ENCODE results near the gene SMAD4.
A peak's percentile ranks its signal among the peaks of the same experiment; 100 is the strongest.

SMAD4 gene

DNA sequence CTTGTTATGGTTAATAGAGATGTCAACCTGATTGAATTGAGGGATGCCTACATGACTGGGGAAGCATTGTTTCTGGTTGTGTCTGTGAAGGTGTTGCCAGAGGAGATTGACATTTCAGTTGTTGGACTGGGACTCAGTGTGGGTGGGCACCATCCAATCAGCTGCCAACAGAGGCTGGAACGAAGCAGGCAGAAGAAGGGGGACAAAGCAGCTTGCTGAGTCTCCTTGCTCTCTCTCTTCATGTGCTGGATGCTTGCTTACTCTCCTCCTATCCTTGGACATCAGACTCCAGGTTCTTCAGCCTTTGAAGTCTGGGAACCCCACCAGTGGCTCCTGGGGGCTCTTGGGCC lies 22.2 kb upstream of the SMAD4 start:
- Histone ChIP-seq H3K4me3 (ENCODE audit: insufficient read depth in 1 of 2, low read depth in 1 of 2, low read length in 2 of 2) (no peak overlapping the region), H3K14ac (ENCODE audit: low read length in 2 of 2) (no peak overlapping the region), H3K9ac (ENCODE audit: low read length) (no peak overlapping the region), H3K4ac (ENCODE audit: low read depth in 1 of 2, low read length in 2 of 2) (no peak overlapping the region), H4K8ac (ENCODE audit: low read length) (no peak overlapping the region), H3K36me3 (ENCODE audit: control insufficient read depth in 1 of 2, insufficient read depth in 2 of 2, low read depth in 1 of 2, low read length in 2 of 2) (no peaks in the 10 kb centered on the region), H3K4me1 (ENCODE audit: control insufficient read depth, insufficient read depth, low read depth, low read length) (no peaks in the 10 kb centered on the region), H2BK5ac (ENCODE audit: low read depth, low read length, poor library complexity, severe bottlenecking) (no peak overlapping the region), H3K9me3 (ENCODE audit: control insufficient read depth, low read length) (no peaks in the 10 kb centered on the region), H3K4me2 (ENCODE audit: low read length, poor library complexity, severe bottlenecking) (no peak overlapping the region), H2BK15ac (ENCODE audit: low read depth, poor library complexity, severe bottlenecking) (no peak overlapping the region), H3K27me3 (ENCODE audit: control insufficient read depth in 1 of 2, insufficient read depth in 1 of 2, low read length in 2 of 2) (no peaks in the 10 kb centered on the region), H3K79me1 (replicated peaks; ENCODE audit: low read length, poor library complexity, severe bottlenecking) (no peaks in the 10 kb centered on the region), H4K91ac (ENCODE audit: low read length) (no peak overlapping the region), H2AK5ac (ENCODE audit: low read length, severe bottlenecking) (no peak overlapping the region), H3K18ac (ENCODE audit: low read depth in 1 of 2, low read length in 2 of 2) (no peak overlapping the region), H3K27ac (ENCODE audit: low read length, poor library complexity, severe bottlenecking) (no peak overlapping the region), H3K23ac (ENCODE audit: low read length in 2 of 2) (no peak overlapping the region), H2BK120ac (ENCODE audit: low read depth, low read length) (no peak overlapping the region), H2AFZ (ENCODE audit: low read depth, low read length) (no peak overlapping the region), H2BK12ac (ENCODE audit: low read length in 2 of 2) (no peak overlapping the region)
- no peak for DNase-seq
- 85% methylated on average over 1 of the region's 1 CpG for WGBS

DNA sequence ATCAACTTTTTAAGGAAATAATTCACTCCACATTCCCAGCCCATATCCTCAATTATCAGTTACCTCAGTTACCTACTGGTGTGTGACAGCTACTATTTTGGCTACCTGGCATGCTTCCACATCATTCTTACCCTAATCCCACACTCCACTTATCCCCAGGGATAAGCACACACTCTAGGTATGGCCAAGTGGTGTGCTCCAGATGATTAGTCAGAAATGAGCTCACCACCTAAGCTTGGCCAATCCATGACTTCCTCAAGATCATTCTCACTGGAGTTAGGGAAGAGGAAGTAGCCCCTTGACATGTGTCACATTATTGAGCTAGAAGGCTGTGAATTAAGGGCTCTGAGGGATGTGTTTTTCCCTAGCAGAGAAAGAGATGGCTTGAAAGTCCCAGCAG lies 20.9 kb upstream of the SMAD4 start:
- H2BK15ac ChIP-seq (ENCODE audit: low read depth, poor library complexity, severe bottlenecking): no peak overlapping the region

DNA sequence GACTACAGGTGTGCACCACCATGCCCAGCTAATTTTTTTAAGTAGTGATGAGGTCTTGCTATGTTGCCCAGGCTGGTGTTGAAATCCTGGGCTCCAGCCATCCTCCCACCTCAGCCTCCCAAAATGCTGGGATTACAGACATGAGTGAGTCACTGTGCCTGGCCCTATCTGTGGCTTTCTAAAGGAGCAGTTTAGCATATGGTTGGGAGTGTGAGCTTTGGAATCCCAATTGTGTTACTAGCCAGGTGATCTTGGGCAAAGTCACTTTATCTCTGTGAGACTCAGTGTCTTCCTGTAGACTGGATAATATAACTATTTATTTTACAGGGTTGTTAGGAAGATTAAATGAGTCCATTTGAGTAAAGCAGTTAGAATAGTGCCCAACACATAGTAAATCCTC lies 19.8 kb upstream of the SMAD4 start:
- no peak overlapping the region for H2BK120ac ChIP-seq (ENCODE audit: low read depth, low read length)
- no peak overlapping the region for H3K4ac ChIP-seq (ENCODE audit: low read depth in 1 of 2, low read length in 2 of 2)
- H2BK15ac ChIP-seq (ENCODE audit: low read depth, poor library complexity, severe bottlenecking): no peak overlapping the region
- no peak overlapping the region for H2BK12ac ChIP-seq (ENCODE audit: low read length in 2 of 2)
- H3K4me2 ChIP-seq (ENCODE audit: low read length, poor library complexity, severe bottlenecking): no peak overlapping the region
- H3K14ac ChIP-seq (ENCODE audit: low read length in 2 of 2): no peak overlapping the region
- H4K8ac ChIP-seq (ENCODE audit: low read length): no peak overlapping the region
- no peak overlapping the region for H3K9ac ChIP-seq (ENCODE audit: low read length)
- H3K4me1 ChIP-seq (ENCODE audit: control insufficient read depth, insufficient read depth, low read depth, low read length): no peaks in the 10 kb centered on the region
- H3K79me1 ChIP-seq (replicated peaks; ENCODE audit: low read length, poor library complexity, severe bottlenecking): no peaks in the 10 kb centered on the region
- no peaks in the 10 kb centered on the region for H3K9me3 ChIP-seq (ENCODE audit: control insufficient read depth, low read length)
- H3K18ac ChIP-seq (ENCODE audit: low read depth in 1 of 2, low read length in 2 of 2): no peak overlapping the region
- H4K91ac ChIP-seq (ENCODE audit: low read length): no peak overlapping the region
- H3K36me3 ChIP-seq (ENCODE audit: control insufficient read depth in 1 of 2, insufficient read depth in 2 of 2, low read depth in 1 of 2, low read length in 2 of 2): no peaks in the 10 kb centered on the region
- no peak for DNase-seq
- H3K27ac ChIP-seq (ENCODE audit: low read length, poor library complexity, severe bottlenecking): no peak overlapping the region
- no peak overlapping the region for H3K4me3 ChIP-seq (ENCODE audit: insufficient read depth in 1 of 2, low read depth in 1 of 2, low read length in 2 of 2)
- no peak overlapping the region for H2AFZ ChIP-seq (ENCODE audit: low read depth, low read length)
- H3K23ac ChIP-seq (ENCODE audit: low read length in 2 of 2): no peak overlapping the region
- H3K27me3 ChIP-seq (ENCODE audit: control insufficient read depth in 1 of 2, insufficient read depth in 1 of 2, low read length in 2 of 2): no peaks in the 10 kb centered on the region
- H2AK5ac ChIP-seq (ENCODE audit: low read length, severe bottlenecking): no peak overlapping the region
- no peak overlapping the region for H2BK5ac ChIP-seq (ENCODE audit: low read depth, low read length, poor library complexity, severe bottlenecking)

More for the DNA sequence above, 20.9 kb upstream of the SMAD4 start:
- H3K79me1 ChIP-seq (replicated peaks; ENCODE audit: low read length, poor library complexity, severe bottlenecking): no peaks in the 10 kb centered on the region
- H3K4me2 ChIP-seq (ENCODE audit: low read length, poor library complexity, severe bottlenecking): no peak overlapping the region
- H2AK5ac ChIP-seq (ENCODE audit: low read length, severe bottlenecking): no peak overlapping the region
- no peak overlapping the region for H3K4me3 ChIP-seq (ENCODE audit: insufficient read depth in 1 of 2, low read depth in 1 of 2, low read length in 2 of 2)
- H2BK12ac ChIP-seq (ENCODE audit: low read length in 2 of 2): no peak overlapping the region
- H3K9me3 ChIP-seq (ENCODE audit: control insufficient read depth, low read length): no peaks in the 10 kb centered on the region
- no peak overlapping the region for H3K14ac ChIP-seq (ENCODE audit: low read length in 2 of 2)
- H3K4ac ChIP-seq (ENCODE audit: low read depth in 1 of 2, low read length in 2 of 2): no peak overlapping the region
- peak overlapping the region in 1 of 2 experiments; percentile 15 for H3K18ac ChIP-seq (ENCODE audit: low read depth in 1 of 2, low read length in 2 of 2)
- H4K8ac ChIP-seq (ENCODE audit: low read length): no peak overlapping the region
- no peak overlapping the region for H3K27ac ChIP-seq (ENCODE audit: low read length, poor library complexity, severe bottlenecking)
- H2BK120ac ChIP-seq (ENCODE audit: low read depth, low read length): no peak overlapping the region
- H2BK5ac ChIP-seq (ENCODE audit: low read depth, low read length, poor library complexity, severe bottlenecking): no peak overlapping the region
- H3K23ac ChIP-seq (ENCODE audit: low read length in 2 of 2): no peak overlapping the region
- no peak overlapping the region for H4K91ac ChIP-seq (ENCODE audit: low read length)
- DNase-seq: peak; percentile 24
- H3K27me3 ChIP-seq (ENCODE audit: control insufficient read depth in 1 of 2, insufficient read depth in 1 of 2, low read length in 2 of 2): no peaks in the 10 kb centered on the region
- no peaks in the 10 kb centered on the region for H3K4me1 ChIP-seq (ENCODE audit: control insufficient read depth, insufficient read depth, low read depth, low read length)
- no peak overlapping the region for H2AFZ ChIP-seq (ENCODE audit: low read depth, low read length)
- H3K9ac ChIP-seq (ENCODE audit: low read length): no peak overlapping the region
- H3K36me3 ChIP-seq (ENCODE audit: control insufficient read depth in 1 of 2, insufficient read depth in 2 of 2, low read depth in 1 of 2, low read length in 2 of 2): no peaks in the 10 kb centered on the region

DNA sequence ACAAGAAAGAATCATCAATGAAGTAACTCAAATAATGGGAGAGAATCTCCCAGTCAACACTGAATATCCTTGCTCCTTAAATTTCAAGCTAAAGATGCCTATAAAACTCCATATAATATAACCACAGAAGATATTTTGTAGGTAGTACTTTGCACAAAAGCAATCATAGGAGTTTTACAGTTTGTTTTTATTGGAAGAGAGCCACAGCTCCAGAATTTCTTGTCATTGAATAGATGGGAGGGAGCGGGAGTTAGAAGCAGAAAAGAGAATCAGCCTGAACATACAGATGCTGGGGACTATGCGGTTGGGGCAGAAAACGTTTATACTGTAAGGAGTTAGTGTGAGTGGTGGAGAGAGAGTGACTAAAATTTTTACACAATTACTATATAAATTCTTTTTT lies 18.3 kb upstream of the SMAD4 start:
- no peak overlapping the region for H2BK120ac ChIP-seq (ENCODE audit: low read depth, low read length)

More for the DNA sequence above, 18.3 kb upstream of the SMAD4 start:
- no peak overlapping the region for H2AK5ac ChIP-seq (ENCODE audit: low read length, severe bottlenecking)
- no peak overlapping the region for H3K4me3 ChIP-seq (ENCODE audit: insufficient read depth in 1 of 2, low read depth in 1 of 2, low read length in 2 of 2)
- no peaks in the 10 kb centered on the region for H3K79me1 ChIP-seq (replicated peaks; ENCODE audit: low read length, poor library complexity, severe bottlenecking)
- 100% methylated on average over 1 of the region's 3 CpGs for WGBS
- peaks cover 0 to 1% of the 10 kb centered on the region in 2 experiments for H3K36me3 ChIP-seq (ENCODE audit: control insufficient read depth in 1 of 2, insufficient read depth in 2 of 2, low read depth in 1 of 2, low read length in 2 of 2)
- no peaks in the 10 kb centered on the region for H3K4me1 ChIP-seq (ENCODE audit: control insufficient read depth, insufficient read depth, low read depth, low read length)
- no peak overlapping the region for H2BK12ac ChIP-seq (ENCODE audit: low read length in 2 of 2)
- H4K8ac ChIP-seq (ENCODE audit: low read length): no peak overlapping the region
- H3K4ac ChIP-seq (ENCODE audit: low read depth in 1 of 2, low read length in 2 of 2): no peak overlapping the region
- H3K27me3 ChIP-seq (ENCODE audit: control insufficient read depth in 1 of 2, insufficient read depth in 1 of 2, low read length in 2 of 2): no peaks in the 10 kb centered on the region
- no peak overlapping the region for H3K18ac ChIP-seq (ENCODE audit: low read depth in 1 of 2, low read length in 2 of 2)
- no peak overlapping the region for H3K4me2 ChIP-seq (ENCODE audit: low read length, poor library complexity, severe bottlenecking)
- no peak overlapping the region for H2BK5ac ChIP-seq (ENCODE audit: low read depth, low read length, poor library complexity, severe bottlenecking)
- H3K9ac ChIP-seq (ENCODE audit: low read length): no peak overlapping the region
- H2AFZ ChIP-seq (ENCODE audit: low read depth, low read length): no peak overlapping the region
- H2BK15ac ChIP-seq (ENCODE audit: low read depth, poor library complexity, severe bottlenecking): no peak overlapping the region
- no peak overlapping the region for H3K27ac ChIP-seq (ENCODE audit: low read length, poor library complexity, severe bottlenecking)
- no peaks in the 10 kb centered on the region for H3K9me3 ChIP-seq (ENCODE audit: control insufficient read depth, low read length)
- H3K14ac ChIP-seq (ENCODE audit: low read length in 2 of 2): no peak overlapping the region
- no peak overlapping the region for H4K91ac ChIP-seq (ENCODE audit: low read length)
- H3K23ac ChIP-seq (ENCODE audit: low read length in 2 of 2): no peak overlapping the region
- no peak for DNase-seq

Data from mesenchymal stem cell (in vitro differentiated cells and primary cell).